SU-DHL-6 (cell line): Measurements from ENCODE around the gene PTPRN2.
"Not testable (repeated sequence)": the region's sequence is repeated elsewhere in the genome, so short reads cannot be mapped to it uniquely, and the experiment has no call there.

Experiments used
- H2AFZ ChIP-seq: fragments of 200-600 bp; sonication (generic); 2 replicates; pipeline ENCODE4 v1.6.1; 2014; ENCODE audit warnings: low read depth, mild to moderate bottlenecking, moderate library complexity, mixed read lengths, antibody characterized with exemption, low read length; ENCODE audit not compliant: severe bottlenecking
- H3F3A ChIP-seq: fragments of 200-600 bp; shearing (Covaris generic); 2 replicates; pipeline ENCODE4 v1.6.0; 2016; ENCODE audit warnings: antibody characterized with exemption, mild to moderate bottlenecking; ENCODE audit not compliant: insufficient read depth
- H3K27ac ChIP-seq: fragments of 200-600 bp; sonication (generic); 2 replicates; pipeline ENCODE4 v1.5.1; 2016; ENCODE audit warnings: low read depth, mild to moderate bottlenecking, low read length, moderate library complexity, mixed read lengths
- H3K27me3 ChIP-seq: fragments of 200-600 bp; sonication (generic), shearing (Covaris generic); 2 replicates; pipeline ENCODE4 v1.6.0; 2014; ENCODE audit warnings: mild to moderate bottlenecking, low read length
- H3K36me3 ChIP-seq: fragments of 200-600 bp; sonication (generic); 2 replicates; pipeline ENCODE4 v1.6.1; 2014; ENCODE audit warnings: mild to moderate bottlenecking, low read length, mixed read lengths
- H3K4me2 ChIP-seq: fragments of 300-600, 200-600 bp; shearing (Covaris generic), sonication (generic); 2 replicates; pipeline ENCODE4 v1.6.0; 2014; ENCODE audit warnings: low read length, low read depth, mild to moderate bottlenecking; ENCODE audit not compliant: poor library complexity, severe bottlenecking
- H3K4me3 ChIP-seq: fragments of 200-600 bp; sonication (generic); 2 replicates; pipeline ENCODE4 v1.5.1; 2014; ENCODE audit warnings: antibody characterized with exemption, low read length, mild to moderate bottlenecking, mixed read lengths; ENCODE audit not compliant: insufficient read depth, poor library complexity, severe bottlenecking
- H3K79me2 ChIP-seq: fragments of 200-600 bp; sonication (generic); 2 replicates; pipeline ENCODE4 v1.6.1; 2014; ENCODE audit warnings: mild to moderate bottlenecking, low read length, moderate library complexity; ENCODE audit not compliant: insufficient read depth
- H3K9ac ChIP-seq: fragments of 200-600 bp; sonication (generic); 2 replicates; pipeline ENCODE4 v1.7.0; 2014; ENCODE audit warnings: mild to moderate bottlenecking, low read length
- H3K9me2 ChIP-seq: fragments of 200-600 bp; sonication (generic); replicated peaks from 2 replicates; pipeline ENCODE4 v1.6.1; 2014; ENCODE audit warnings: low read length; ENCODE audit not compliant: insufficient read depth
- H3K9me3 ChIP-seq: fragments of 200-600 bp; sonication (generic); 2 replicates; pipeline ENCODE4 v1.6.1; 2014; ENCODE audit warnings: low read length, mixed read lengths; ENCODE audit not compliant: insufficient read depth
- H4K20me1 ChIP-seq: fragments of 200-600 bp; sonication (generic); 2 replicates; pipeline ENCODE4 v1.6.1; 2014; ENCODE audit warnings: low read depth, mild to moderate bottlenecking, antibody characterized with exemption, low read length, moderate library complexity, mixed read lengths
- EZH2phosphoT487 ChIP-seq: fragments of 200-600 bp; sonication (generic), shearing (Covaris generic); conservative IDR thresholded peaks from 2 replicates; pipeline ENCODE4 v1.6.1; 2018; ENCODE audit warnings: mild to moderate bottlenecking, antibody characterized with exemption, low read length, moderate library complexity, mixed read lengths
- TF ChIP-seq, protein P1 (sequence below): fragments of 200-600 bp; sonication (generic); IDR thresholded peaks from one replicate; pipeline ENCODE4 v1.5.1; 2017; ENCODE audit warnings: antibody characterized with exemption, mild to moderate bottlenecking, low read length, moderate library complexity; ENCODE audit not compliant: insufficient read depth, poor library complexity, severe bottlenecking

PTPRN2 gene

DNA sequence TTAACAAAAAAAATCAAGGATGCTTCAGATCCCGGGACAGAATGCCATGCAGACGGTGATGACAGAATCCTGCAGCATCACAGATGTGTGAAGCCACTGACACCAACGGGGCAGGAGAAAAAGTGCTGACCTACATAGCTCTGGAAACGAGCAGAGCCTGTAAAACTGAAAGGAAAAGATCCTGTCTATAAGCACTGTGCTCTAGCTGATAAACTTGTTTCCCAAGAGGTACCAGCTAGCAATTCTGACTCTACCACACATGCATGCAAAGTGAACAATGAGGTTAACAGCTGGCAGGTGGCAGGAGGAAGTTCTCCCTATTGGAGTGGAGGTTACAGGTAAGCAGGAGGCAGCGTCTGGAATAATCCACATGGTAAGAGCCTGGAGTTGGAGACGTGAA lies 75.6 kb downstream of the PTPRN2 start:
- TF ChIP-seq, protein P1, sequence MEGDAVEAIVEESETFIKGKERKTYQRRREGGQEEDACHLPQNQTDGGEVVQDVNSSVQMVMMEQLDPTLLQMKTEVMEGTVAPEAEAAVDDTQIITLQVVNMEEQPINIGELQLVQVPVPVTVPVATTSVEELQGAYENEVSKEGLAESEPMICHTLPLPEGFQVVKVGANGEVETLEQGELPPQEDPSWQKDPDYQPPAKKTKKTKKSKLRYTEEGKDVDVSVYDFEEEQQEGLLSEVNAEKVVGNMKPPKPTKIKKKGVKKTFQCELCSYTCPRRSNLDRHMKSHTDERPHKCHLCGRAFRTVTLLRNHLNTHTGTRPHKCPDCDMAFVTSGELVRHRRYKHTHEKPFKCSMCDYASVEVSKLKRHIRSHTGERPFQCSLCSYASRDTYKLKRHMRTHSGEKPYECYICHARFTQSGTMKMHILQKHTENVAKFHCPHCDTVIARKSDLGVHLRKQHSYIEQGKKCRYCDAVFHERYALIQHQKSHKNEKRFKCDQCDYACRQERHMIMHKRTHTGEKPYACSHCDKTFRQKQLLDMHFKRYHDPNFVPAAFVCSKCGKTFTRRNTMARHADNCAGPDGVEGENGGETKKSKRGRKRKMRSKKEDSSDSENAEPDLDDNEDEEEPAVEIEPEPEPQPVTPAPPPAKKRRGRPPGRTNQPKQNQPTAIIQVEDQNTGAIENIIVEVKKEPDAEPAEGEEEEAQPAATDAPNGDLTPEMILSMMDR: no peak
- no peak for TF ChIP-seq EZH2phosphoT487

DNA sequence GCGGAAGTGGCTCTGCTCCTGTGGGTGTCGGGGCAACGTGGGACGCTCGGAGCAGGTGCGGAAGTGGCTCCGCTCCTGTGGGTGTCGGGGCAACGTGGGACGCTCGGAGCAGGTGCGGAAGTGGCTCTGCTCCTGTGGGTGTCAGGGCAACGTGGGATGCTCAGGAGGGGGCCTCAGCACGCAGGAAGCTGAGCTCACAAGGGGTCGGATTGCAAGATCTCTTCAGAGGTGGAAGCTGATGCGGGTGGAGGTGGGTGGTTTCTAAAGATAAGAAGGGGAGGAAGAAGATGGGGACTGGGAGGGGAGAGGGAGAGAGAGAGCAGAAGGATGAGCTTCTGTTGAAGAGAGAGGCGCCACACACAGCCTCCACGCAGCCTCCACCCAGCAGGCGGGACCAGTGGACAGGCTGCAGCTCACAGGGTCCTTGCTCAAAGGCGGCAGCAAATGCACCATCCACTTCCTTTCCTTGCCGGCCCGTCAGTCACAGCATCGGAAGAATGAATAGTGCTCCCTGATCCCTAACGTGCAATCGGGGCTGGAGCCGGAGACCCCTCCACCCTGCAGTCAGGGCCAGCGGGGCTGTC lies 78.7 kb downstream of the PTPRN2 start:
- Histone ChIP-seq H3F3A (no peaks in the 10 kb centered on the region), H3K27ac (no peak overlapping the region), H3K79me2 (no peaks in the 10 kb centered on the region), H3K4me3 (no peak overlapping the region), H3K36me3 (no peaks in the 10 kb centered on the region), H3K27me3 (no peaks in the 10 kb centered on the region), H3K9me2 (no peaks in the 10 kb centered on the region), H4K20me1 (no peaks in the 10 kb centered on the region), H3K4me2 (no peak overlapping the region), H3K9ac (no peak overlapping the region), H3K9me3 (no peaks in the 10 kb centered on the region), H2AFZ (no peak overlapping the region)
- TF ChIP-seq, protein P1: no peak
- TF ChIP-seq EZH2phosphoT487: no peak

More for the DNA sequence above, 75.6 kb downstream of the PTPRN2 start:
- H4K20me1 ChIP-seq: no peaks in the 10 kb centered on the region
- H3K27me3 ChIP-seq: no peaks in the 10 kb centered on the region
- H3K27ac ChIP-seq: no peak overlapping the region
- no peak overlapping the region for H3K4me3 ChIP-seq
- H3K4me2 ChIP-seq: no peak overlapping the region
- no peaks in the 10 kb centered on the region for H3K36me3 ChIP-seq
- H3K9me2 ChIP-seq: no peaks in the 10 kb centered on the region
- no peaks in the 10 kb centered on the region for H3K9me3 ChIP-seq
- no peak overlapping the region for H2AFZ ChIP-seq
- H3F3A ChIP-seq: no peaks in the 10 kb centered on the region
- H3K79me2 ChIP-seq: no peaks in the 10 kb centered on the region
- no peak overlapping the region for H3K9ac ChIP-seq

- H3F3A ChIP-seq: not testable (repeated sequence)
Observed at GRCh38 chr7:158508321-158508720, 79.3 kb downstream of the PTPRN2 start.

GRCh38 chr7:158507917-158508316 lies 79.7 kb downstream of the PTPRN2 start:
- Histone ChIP-seq H4K20me1 (no peaks in the 10 kb centered on the region), H3K27me3 (no peaks in the 10 kb centered on the region), H3K9me2 (no peaks in the 10 kb centered on the region), H3F3A (no peaks in the 10 kb centered on the region), H3K9ac (no peak overlapping the region), H3K4me3 (no peak overlapping the region), H3K9me3 (no peaks in the 10 kb centered on the region), H2AFZ (no peak overlapping the region), H3K36me3 (no peaks in the 10 kb centered on the region), H3K27ac (no peak overlapping the region), H3K4me2 (no peak overlapping the region), H3K79me2 (no peaks in the 10 kb centered on the region)
- no peak for TF ChIP-seq EZH2phosphoT487
- TF ChIP-seq, protein P1: no peak

More at GRCh38 chr7:158508321-158508720, 79.3 kb downstream of the PTPRN2 start:
- not testable (repeated sequence) for H3K27me3 ChIP-seq, H3K4me2 ChIP-seq, H3K9me3 ChIP-seq, H3K9me2 ChIP-seq, H3K9ac ChIP-seq, H3K79me2 ChIP-seq, H4K20me1 ChIP-seq, H3K36me3 ChIP-seq, H2AFZ ChIP-seq, H3K27ac ChIP-seq, H3K4me3 ChIP-seq

- not testable (repeated sequence) for H3K9ac ChIP-seq, H3K27ac ChIP-seq, H3K9me2 ChIP-seq, H3K27me3 ChIP-seq, H3K36me3 ChIP-seq, H3K79me2 ChIP-seq, H4K20me1 ChIP-seq, H3K4me2 ChIP-seq, H3K9me3 ChIP-seq, H3F3A ChIP-seq, H3K4me3 ChIP-seq, H2AFZ ChIP-seq
Observed at GRCh38 chr7:158507175-158507574, 80.4 kb downstream of the PTPRN2 start.
